PC-9 (cell line): ENCODE data around the gene PTPRC.

Source experiments
- EZH2 ChIP-seq: fragments of 200-600 bp; sonication (generic); IDR thresholded peaks from 2 replicates; pipeline ENCODE4 v1.8.0; 2017; ENCODE audit warnings: antibody characterized with exemption, low read depth
- TF ChIP-seq, protein P1 (sequence below): fragments of 200-600 bp; sonication (generic); conservative IDR thresholded peaks from 2 replicates; pipeline ENCODE4 v1.6.1; 2017; ENCODE audit warnings: mixed run types, antibody characterized with exemption, mild to moderate bottlenecking, moderate library complexity

DNA sequence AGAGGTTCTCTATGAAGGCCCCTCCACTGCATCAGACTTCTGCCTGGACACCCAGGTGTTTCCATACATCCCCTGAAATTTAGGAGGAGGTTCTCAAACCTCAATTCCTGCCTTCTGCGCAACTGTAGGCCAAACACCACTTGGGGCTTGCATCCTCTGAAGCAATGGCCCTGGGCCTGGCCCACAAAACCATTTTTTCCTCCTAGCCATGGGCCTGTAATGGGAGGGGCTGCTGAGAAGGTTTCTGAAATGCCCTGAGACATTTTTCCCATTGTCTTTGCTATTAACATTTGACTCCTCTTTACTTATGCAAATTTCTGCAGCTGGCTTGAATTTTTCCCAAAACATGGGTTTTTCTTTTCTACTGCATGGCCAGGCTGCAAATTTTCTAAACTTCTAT is 37.9 kb upstream of the PTPRC start:
- TF ChIP-seq, protein P1, sequence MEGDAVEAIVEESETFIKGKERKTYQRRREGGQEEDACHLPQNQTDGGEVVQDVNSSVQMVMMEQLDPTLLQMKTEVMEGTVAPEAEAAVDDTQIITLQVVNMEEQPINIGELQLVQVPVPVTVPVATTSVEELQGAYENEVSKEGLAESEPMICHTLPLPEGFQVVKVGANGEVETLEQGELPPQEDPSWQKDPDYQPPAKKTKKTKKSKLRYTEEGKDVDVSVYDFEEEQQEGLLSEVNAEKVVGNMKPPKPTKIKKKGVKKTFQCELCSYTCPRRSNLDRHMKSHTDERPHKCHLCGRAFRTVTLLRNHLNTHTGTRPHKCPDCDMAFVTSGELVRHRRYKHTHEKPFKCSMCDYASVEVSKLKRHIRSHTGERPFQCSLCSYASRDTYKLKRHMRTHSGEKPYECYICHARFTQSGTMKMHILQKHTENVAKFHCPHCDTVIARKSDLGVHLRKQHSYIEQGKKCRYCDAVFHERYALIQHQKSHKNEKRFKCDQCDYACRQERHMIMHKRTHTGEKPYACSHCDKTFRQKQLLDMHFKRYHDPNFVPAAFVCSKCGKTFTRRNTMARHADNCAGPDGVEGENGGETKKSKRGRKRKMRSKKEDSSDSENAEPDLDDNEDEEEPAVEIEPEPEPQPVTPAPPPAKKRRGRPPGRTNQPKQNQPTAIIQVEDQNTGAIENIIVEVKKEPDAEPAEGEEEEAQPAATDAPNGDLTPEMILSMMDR, result no peak
- TF ChIP-seq EZH2, result no peak
